HCT116 (cell line): ENCODE results near the gene HOXA7. TPM values are rescaled to one million over a fixed set of nuclear protein-coding genes. Genes with fewer than 3 reads are reported as not detected.

ENCODE experiments used
- ATAC-seq: fragments of 200-7000 bp; cut with Tn5 transposase; 2 replicates; pipeline ENCODE4 v1.9.1; 2020; ENCODE audit warnings: mild to moderate bottlenecking, moderate library complexity
- BruUV-seq: library from RNA; stranded (reverse); fragments of 400-500 nt; replicated peaks from 2 replicates; lab custom pipeline; 2021; lab: Mats Ljungman, UMichigan
- CTCF ChIA-PET: fragments of 300-600 bp; sonication (Branson Sonifier 250); formaldehyde crosslinking; loops from one replicate; lab custom pipeline; 2021; ENCODE audit warnings: antibody characterized with exemption; lab: Charles Lee
- POLR2A ChIA-PET: fragments of 300-600, 350-600 bp; sonication (Branson Sonifier 250); formaldehyde crosslinking; loops from one replicate; lab custom pipeline; 2021; ENCODE audit warnings: antibody characterized with exemption; lab: Charles Lee
- RAD21 ChIA-PET, 2 experiments: fragments of 300-600 bp; sonication (Branson Sonifier 250); formaldehyde crosslinking; loops; one replicate each; lab custom pipeline; 2023; ENCODE audit warnings: low total read pairs in 2 of 2; ENCODE audit not compliant: uncharacterized antibody in 2 of 2, unreplicated experiment in 2 of 2, low non-redundant PET in 1 of 2; lab: Charles Lee
- DNase-seq: peaks from one replicate; pipeline ENCODE4 v3.0.0-alpha.2; 2010; ENCODE audit warnings: low read depth, low spot score
- H2AFZ ChIP-seq: fragments of 200-600 bp; shearing (Covaris generic), sonication (generic); 2 replicates; pipeline ENCODE4 v1.6.1; 2017; ENCODE audit warnings: low read depth, mixed run types, mixed read lengths, antibody characterized with exemption, low read length; ENCODE audit not compliant: poor library complexity, severe bottlenecking
- H3K27ac ChIP-seq: 2 replicates; pipeline ENCODE4 v1.5.1; 2012; ENCODE audit warnings: low read depth, low read length
- H3K27me3 ChIP-seq: fragments of 200-600 bp; sonication (generic); 2 replicates; pipeline ENCODE4 v1.6.1; 2016; ENCODE audit warnings: mixed run types, low read length, mixed read lengths; ENCODE audit not compliant: insufficient read depth
- H3K36me3 ChIP-seq, 2 experiments: fragments of 200-500 bp in 1 of 2; fragments of 200-600 bp in 1 of 2; sonication (Bioruptor generic) in 1 of 2; sonication (generic) in 1 of 2; 2 replicates each; pipeline versions ENCODE4 v1.5.1 to v1.6.1; 2014 to 2016; ENCODE audit warnings: low read length in 2 of 2, inconsistent platforms in 1 of 2, mixed read lengths in 1 of 2, mixed run types in 1 of 2; ENCODE audit not compliant: insufficient read depth in 2 of 2, control insufficient read depth in 1 of 2
- H3K4me1 ChIP-seq, 2 experiments: fragments of 200-600 bp in 1 of 2; sonication (generic) in 1 of 2; 2 replicates each; pipeline versions ENCODE4 v1.5.1 to v1.6.1; 2012 to 2017; ENCODE audit warnings: low read length in 2 of 2, inconsistent platforms in 1 of 2, mild to moderate bottlenecking in 1 of 2, mixed read lengths in 1 of 2, mixed run types in 1 of 2, moderate library complexity in 1 of 2; ENCODE audit not compliant: insufficient read depth in 2 of 2, control insufficient read depth in 1 of 2
- H3K4me2 ChIP-seq: fragments of 200-600 bp; sonication (generic); 2 replicates; pipeline ENCODE4 v1.6.1; 2017; ENCODE audit warnings: mixed run types, low read length, mixed read lengths
- H3K4me3 ChIP-seq, 2 experiments: fragments of 200-600 bp in 1 of 2; sonication (generic) in 1 of 2; replicated peaks in 1 of 2; 2 replicates each; pipeline ENCODE4 v1.5.1; 2011 to 2016; ENCODE audit warnings: low read length in 2 of 2, control low read depth in 1 of 2, low read depth in 1 of 2, mild to moderate bottlenecking in 1 of 2, mixed read lengths in 1 of 2, mixed run types in 1 of 2
- H3K79me2 ChIP-seq: fragments of 200-600 bp; sonication (generic); 2 replicates; pipeline ENCODE4 v1.6.1; 2017; ENCODE audit warnings: mild to moderate bottlenecking, mixed run types, low read length, moderate library complexity, mixed read lengths; ENCODE audit not compliant: insufficient read depth
- H3K9ac ChIP-seq: fragments of 200-600 bp; sonication (generic); 2 replicates; pipeline ENCODE4 v1.6.1; 2016; ENCODE audit warnings: low read length, mixed read lengths
- H3K9me2 ChIP-seq: fragments of 200-600 bp; sonication (generic), shearing (Covaris generic); 2 replicates; pipeline ENCODE4 v1.6.1; 2017; ENCODE audit warnings: mixed run types, mild to moderate bottlenecking, moderate library complexity; ENCODE audit not compliant: insufficient read depth
- H3K9me3 ChIP-seq, 2 experiments: fragments of 200-500 bp in 1 of 2; fragments of 200-600 bp in 1 of 2; sonication (Bioruptor generic) in 1 of 2; sonication (generic) in 1 of 2; 2 replicates each; pipeline ENCODE4 v1.6.1; 2014 to 2017; ENCODE audit warnings: low read length in 2 of 2, mixed read lengths in 2 of 2, inconsistent platforms in 1 of 2, low read depth in 1 of 2, mild to moderate bottlenecking in 1 of 2, mixed run types in 1 of 2, moderate library complexity in 1 of 2; ENCODE audit not compliant: control insufficient read depth in 1 of 2, insufficient read depth in 1 of 2
- H4K20me1 ChIP-seq: fragments of 200-600 bp; sonication (generic), shearing (Covaris generic); 2 replicates; pipeline ENCODE4 v1.6.1; 2017; ENCODE audit warnings: mixed run types, mild to moderate bottlenecking, moderate library complexity; ENCODE audit not compliant: insufficient read depth
- EZH2 ChIP-seq: fragments of 200-600 bp; sonication (generic); IDR thresholded peaks from 2 replicates; pipeline ENCODE4 v1.6.1; 2017; ENCODE audit warnings: antibody characterized with exemption, mixed run types
- EZH2phosphoT487 ChIP-seq: fragments of 200-600 bp; IDR thresholded peaks from 2 replicates; pipeline ENCODE4 v1.6.1; 2018; ENCODE audit warnings: antibody characterized with exemption, borderline replicate concordance
- JUND ChIP-seq: IDR thresholded peaks from 2 replicates; pipeline ENCODE4 v1.6.1; 2012
- POLR2A ChIP-seq: IDR thresholded peaks from 2 replicates; pipeline ENCODE4 v1.7.0; 2011; ENCODE audit warnings: borderline replicate concordance; ENCODE audit not compliant: insufficient read depth, insufficient read length; ENCODE audit errors: extremely low read depth
- POLR2AphosphoS5 ChIP-seq: IDR thresholded peaks from 2 replicates; pipeline ENCODE4 v1.6.1; 2011; ENCODE audit warnings: mild to moderate bottlenecking, low read depth, low read length, moderate library complexity
- RAD21 ChIP-seq: IDR thresholded peaks from 2 replicates; pipeline ENCODE4 v1.6.1; 2012; ENCODE audit warnings: low read depth, mild to moderate bottlenecking
- SIN3A ChIP-seq: IDR thresholded peaks from 2 replicates; pipeline ENCODE4 v1.6.1; 2012; ENCODE audit warnings: low read depth
- TCF7L2 ChIP-seq: IDR thresholded peaks from 2 replicates; pipeline ENCODE4 v1.7.0; 2011; ENCODE audit warnings: borderline replicate concordance, inconsistent platforms; ENCODE audit not compliant: insufficient read depth, insufficient read length; ENCODE audit errors: extremely low read depth
- ZFX ChIP-seq: fragments of 450-650 bp; IDR thresholded peaks from 2 replicates; pipeline ENCODE4 v1.6.1; 2017
- intact Hi-C: fragments of 100-400 bp; cut with micrococcal nuclease; formaldehyde crosslinking; loops from 2 replicates; pipeline ENCODE4 v1.10.0; 2022
- total RNA-seq: library from RNA; stranded (reverse); gene quantifications from one replicate; pipeline ENCODE4 v1.2.1, GENCODE V29; 2021; ENCODE audit not compliant: unreplicated experiment
- TF ChIP-seq, protein P1 (sequence below): IDR thresholded peaks from 2 replicates; pipeline ENCODE4 v1.6.1; 2011; ENCODE audit warnings: mild to moderate bottlenecking, low read length, moderate library complexity; ENCODE audit not compliant: insufficient replicate concordance; ENCODE audit errors: extremely low read depth
- TF ChIP-seq, protein P2 (sequence below): IDR thresholded peaks from 2 replicates; pipeline ENCODE4 v1.6.1; 2012; ENCODE audit warnings: low read depth

Gene HOXA7
- total RNA-seq, 1 experiment from 2014 or later: 15.0 TPM

DNA sequence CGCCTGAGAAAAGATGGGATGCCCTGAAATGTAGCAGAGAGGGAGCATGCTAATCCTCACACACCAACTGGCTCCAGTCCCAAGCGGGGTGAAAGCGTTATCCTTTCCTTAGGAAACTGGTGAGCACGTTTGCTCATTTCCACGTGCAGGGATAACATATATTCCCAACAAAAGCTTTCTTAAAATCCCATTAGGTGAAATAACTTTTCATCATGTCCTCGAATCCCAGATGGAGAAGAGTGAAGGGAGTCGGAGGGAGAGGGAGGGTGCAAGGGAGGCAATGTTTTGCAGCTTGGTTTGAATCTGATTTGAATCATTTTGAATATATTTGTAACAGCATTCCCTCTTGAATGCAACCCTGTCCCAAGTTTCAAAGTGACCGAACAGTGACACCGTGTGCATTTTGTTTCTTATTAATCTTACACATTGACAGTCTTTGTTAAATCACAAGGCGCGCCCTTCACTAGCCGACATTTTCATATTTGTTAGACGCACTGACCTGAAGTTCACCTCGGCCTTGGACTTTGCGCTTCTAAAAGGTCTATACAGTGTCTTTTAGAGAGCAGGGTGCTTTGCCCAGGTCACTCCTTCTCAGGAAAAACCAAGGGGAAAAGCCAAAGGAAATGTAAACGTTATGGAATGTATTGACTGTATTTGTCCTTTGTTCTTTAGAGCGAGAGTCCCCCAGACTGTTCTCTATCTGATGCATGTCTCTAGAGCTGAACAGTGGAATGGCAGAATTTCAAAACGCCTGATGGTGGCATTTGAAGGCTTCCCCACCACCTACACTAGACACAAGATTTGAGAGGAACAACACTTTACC is 22.9 kb downstream of the HOXA7 start:
- 0 out of 2 replicates have a peak, but pooled peaks cover under 1% of the 10 kb centered on the region for H3K27me3 ChIP-seq
- peak overlapping the region in 1 of 2 experiments; percentile 22; a peak in 1 of 4 replicates for H3K4me3 ChIP-seq
- H3K4me1 ChIP-seq: peaks cover 41 to 86% of the 10 kb centered on the region in 2 experiments
- no peaks in the 10 kb centered on the region for H4K20me1 ChIP-seq
- H3K79me2 ChIP-seq: no peaks in the 10 kb centered on the region
- TF ChIP-seq SIN3A (no peak), POLR2AphosphoS5 (no peak), ZFX (no peak), RAD21 (peak; percentile 16; the same call in 1 of the 2 replicates), EZH2phosphoT487 (no peak), EZH2 (no peak)
- H3K27ac ChIP-seq: no peak overlapping the region
- ATAC-seq (no peak), DNase-seq (no peak)
- ChIA-PET CTCF (no interaction called here), POLR2A (no interaction called here), RAD21 (no interaction called here)
- H3K9me2 ChIP-seq: no peaks in the 10 kb centered on the region
- no peaks in the 10 kb centered on the region for H3K9me3 ChIP-seq
- no peaks in the 10 kb centered on the region for H3K36me3 ChIP-seq
- H3K9ac ChIP-seq: peak overlapping the region; percentile 55; the same call in 1 of the 2 replicates
- H3K4me2 ChIP-seq: peak overlapping the region; percentile 83
- intact Hi-C loops: no loop called here
- H2AFZ ChIP-seq: no peak overlapping the region
- no TSS peak for BruUV-seq

DNA sequence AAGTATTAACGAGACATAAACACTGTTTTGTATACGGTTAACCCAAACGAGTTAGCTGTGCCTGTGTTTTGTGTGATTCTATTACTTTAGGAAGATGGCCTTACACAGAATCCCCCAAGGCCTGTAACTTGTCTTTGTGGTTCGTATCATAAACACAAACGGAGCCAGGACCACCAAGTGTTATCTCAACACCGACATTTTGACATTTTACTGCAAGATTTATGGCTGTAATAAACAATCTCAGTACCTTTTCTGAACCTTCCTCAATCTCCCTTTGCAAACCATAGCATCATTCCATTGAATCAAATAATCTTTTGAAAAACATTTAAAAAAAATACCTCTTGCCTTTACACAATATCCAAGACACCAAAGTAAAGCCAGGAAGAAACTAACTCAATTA is 23.5 kb downstream of the HOXA7 start:
- Histone ChIP-seq H3K79me2 (no peaks in the 10 kb centered on the region), H3K27me3 (peaks cover 7% of the 10 kb centered on the region), H3K9me2 (no peaks in the 10 kb centered on the region), H3K27ac (no peak overlapping the region), H3K9me3 (no peaks in the 10 kb centered on the region), H2AFZ (no peak overlapping the region), H3K4me2 (peak overlapping the region; percentile 83; the same call in 1 of the 2 replicates), H3K9ac (no peak overlapping the region), H3K36me3 (no peaks in the 10 kb centered on the region), H3K4me1 (peaks cover 41 to 87% of the 10 kb centered on the region in 2 experiments), H4K20me1 (no peaks in the 10 kb centered on the region), H3K4me3 (no peak overlapping the region)
- ATAC-seq (no peak), DNase-seq (no peak)
- BruUV-seq: no TSS peak
- intact Hi-C loops: no loop called here
- ChIA-PET RAD21 (no interaction called here), POLR2A (no interaction called here), CTCF (no interaction called here)
- TF ChIP-seq TCF7L2 (no peak), EZH2phosphoT487 (no peak), SIN3A (no peak), POLR2A (no peak), EZH2 (no peak), JUND (no peak)
- TF ChIP-seq, protein P1, sequence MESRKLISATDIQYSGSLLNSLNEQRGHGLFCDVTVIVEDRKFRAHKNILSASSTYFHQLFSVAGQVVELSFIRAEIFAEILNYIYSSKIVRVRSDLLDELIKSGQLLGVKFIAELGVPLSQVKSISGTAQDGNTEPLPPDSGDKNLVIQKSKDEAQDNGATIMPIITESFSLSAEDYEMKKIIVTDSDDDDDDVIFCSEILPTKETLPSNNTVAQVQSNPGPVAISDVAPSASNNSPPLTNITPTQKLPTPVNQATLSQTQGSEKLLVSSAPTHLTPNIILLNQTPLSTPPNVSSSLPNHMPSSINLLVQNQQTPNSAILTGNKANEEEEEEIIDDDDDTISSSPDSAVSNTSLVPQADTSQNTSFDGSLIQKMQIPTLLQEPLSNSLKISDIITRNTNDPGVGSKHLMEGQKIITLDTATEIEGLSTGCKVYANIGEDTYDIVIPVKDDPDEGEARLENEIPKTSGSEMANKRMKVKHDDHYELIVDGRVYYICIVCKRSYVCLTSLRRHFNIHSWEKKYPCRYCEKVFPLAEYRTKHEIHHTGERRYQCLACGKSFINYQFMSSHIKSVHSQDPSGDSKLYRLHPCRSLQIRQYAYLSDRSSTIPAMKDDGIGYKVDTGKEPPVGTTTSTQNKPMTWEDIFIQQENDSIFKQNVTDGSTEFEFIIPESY: no peak
- TF ChIP-seq, protein P2, sequence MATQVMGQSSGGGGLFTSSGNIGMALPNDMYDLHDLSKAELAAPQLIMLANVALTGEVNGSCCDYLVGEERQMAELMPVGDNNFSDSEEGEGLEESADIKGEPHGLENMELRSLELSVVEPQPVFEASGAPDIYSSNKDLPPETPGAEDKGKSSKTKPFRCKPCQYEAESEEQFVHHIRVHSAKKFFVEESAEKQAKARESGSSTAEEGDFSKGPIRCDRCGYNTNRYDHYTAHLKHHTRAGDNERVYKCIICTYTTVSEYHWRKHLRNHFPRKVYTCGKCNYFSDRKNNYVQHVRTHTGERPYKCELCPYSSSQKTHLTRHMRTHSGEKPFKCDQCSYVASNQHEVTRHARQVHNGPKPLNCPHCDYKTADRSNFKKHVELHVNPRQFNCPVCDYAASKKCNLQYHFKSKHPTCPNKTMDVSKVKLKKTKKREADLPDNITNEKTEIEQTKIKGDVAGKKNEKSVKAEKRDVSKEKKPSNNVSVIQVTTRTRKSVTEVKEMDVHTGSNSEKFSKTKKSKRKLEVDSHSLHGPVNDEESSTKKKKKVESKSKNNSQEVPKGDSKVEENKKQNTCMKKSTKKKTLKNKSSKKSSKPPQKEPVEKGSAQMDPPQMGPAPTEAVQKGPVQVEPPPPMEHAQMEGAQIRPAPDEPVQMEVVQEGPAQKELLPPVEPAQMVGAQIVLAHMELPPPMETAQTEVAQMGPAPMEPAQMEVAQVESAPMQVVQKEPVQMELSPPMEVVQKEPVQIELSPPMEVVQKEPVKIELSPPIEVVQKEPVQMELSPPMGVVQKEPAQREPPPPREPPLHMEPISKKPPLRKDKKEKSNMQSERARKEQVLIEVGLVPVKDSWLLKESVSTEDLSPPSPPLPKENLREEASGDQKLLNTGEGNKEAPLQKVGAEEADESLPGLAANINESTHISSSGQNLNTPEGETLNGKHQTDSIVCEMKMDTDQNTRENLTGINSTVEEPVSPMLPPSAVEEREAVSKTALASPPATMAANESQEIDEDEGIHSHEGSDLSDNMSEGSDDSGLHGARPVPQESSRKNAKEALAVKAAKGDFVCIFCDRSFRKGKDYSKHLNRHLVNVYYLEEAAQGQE: no peak
